Duodenal mucosa (tissue), 2 donors: ENCODE results near the gene POMGNT2.

ENCODE experiments used
- H3K27ac ChIP-seq: one replicate; pipeline ENCODE4 v1.7.0; 2013; ENCODE audit warnings: low read depth, low read length
- H3K27me3 ChIP-seq, 2 donors: one replicate each; pipeline ENCODE4 v1.7.0; 2013; ENCODE audit warnings: low read length in 2 of 2, control low read depth in 1 of 2; ENCODE audit not compliant: insufficient read depth in 2 of 2, control insufficient read depth in 1 of 2
- H3K36me3 ChIP-seq, 2 donors: one replicate each; pipeline ENCODE4 v1.7.0; 2013; ENCODE audit warnings: low read length in 2 of 2, control low read depth in 1 of 2; ENCODE audit not compliant: insufficient read depth in 2 of 2, control insufficient read depth in 1 of 2
- H3K4me1 ChIP-seq, 2 donors: one replicate each; pipeline ENCODE4 v1.7.0; 2013; ENCODE audit warnings: low read length in 2 of 2, control low read depth in 1 of 2; ENCODE audit not compliant: insufficient read depth in 2 of 2, control insufficient read depth in 1 of 2
- H3K4me3 ChIP-seq, 2 donors: one replicate each; pipeline ENCODE4 v1.7.0; 2013; ENCODE audit warnings: low read length in 2 of 2, low read depth in 1 of 2
- H3K9ac ChIP-seq, 2 donors: one replicate each; pipeline ENCODE4 v1.7.0; 2013; ENCODE audit warnings: low read length in 2 of 2, low read depth in 1 of 2
- H3K9me3 ChIP-seq, 2 donors: one replicate each; pipeline ENCODE4 v1.7.0; 2013; ENCODE audit warnings: low read length in 2 of 2, control low read depth in 1 of 2; ENCODE audit not compliant: control insufficient read depth in 1 of 2

The POMGNT2 gene

DNA sequence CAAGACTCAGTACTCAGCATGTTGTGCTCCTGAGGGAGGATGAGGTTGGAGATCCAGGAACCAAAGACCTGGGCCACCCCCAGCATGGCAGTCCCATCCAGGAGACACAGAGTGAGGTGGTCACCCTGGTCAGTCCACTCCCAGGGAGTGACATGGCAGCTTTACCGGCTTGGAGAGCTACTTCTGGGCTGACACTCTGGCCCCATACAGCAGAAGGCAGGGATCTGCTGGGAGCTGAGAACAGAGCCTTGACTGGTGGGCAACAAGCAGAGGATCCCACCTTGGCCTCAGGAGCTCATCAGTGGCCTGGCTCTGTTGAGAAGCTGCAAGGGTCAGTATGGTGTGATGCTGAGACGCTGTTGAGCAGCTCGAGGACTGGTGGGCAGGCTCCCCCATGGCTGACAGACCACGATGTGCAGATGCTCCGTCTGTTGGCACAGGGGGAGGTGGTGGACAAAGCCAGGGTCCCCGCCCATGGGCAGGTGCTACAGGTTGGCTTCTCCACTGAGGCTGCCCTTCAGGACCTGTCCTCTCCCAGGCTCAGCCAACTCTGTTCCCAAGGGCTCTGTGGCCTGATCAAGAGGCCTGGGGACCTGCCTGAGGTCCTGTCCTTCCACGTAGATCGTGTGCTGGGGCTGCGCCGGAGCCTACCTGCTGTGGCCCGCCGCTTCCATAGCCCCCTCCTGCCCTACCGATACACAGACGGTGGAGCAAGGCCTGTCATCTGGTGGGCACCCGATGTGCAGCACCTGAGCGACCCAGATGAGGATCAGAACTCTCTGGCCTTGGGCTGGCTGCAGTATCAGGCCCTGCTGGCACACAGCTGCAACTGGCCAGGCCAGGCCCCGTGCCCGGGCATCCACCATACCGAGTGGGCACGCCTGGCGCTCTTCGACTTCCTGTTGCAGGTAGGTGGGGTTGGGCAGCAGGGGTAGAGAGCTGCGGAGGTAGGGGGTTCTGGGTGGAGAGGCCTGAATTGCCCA lies 72.9 kb downstream of the POMGNT2 start:
- no peaks in the 10 kb centered on the region for H3K4me1 ChIP-seq
- no peaks in the 10 kb centered on the region for H3K36me3 ChIP-seq
- no peak overlapping the region for H3K4me3 ChIP-seq
- H3K27ac ChIP-seq, result no peak overlapping the region
- H3K9ac ChIP-seq, result no peak overlapping the region
- no peaks in the 10 kb centered on the region for H3K9me3 ChIP-seq
- H3K27me3 ChIP-seq, result no peaks in the 10 kb centered on the region

DNA sequence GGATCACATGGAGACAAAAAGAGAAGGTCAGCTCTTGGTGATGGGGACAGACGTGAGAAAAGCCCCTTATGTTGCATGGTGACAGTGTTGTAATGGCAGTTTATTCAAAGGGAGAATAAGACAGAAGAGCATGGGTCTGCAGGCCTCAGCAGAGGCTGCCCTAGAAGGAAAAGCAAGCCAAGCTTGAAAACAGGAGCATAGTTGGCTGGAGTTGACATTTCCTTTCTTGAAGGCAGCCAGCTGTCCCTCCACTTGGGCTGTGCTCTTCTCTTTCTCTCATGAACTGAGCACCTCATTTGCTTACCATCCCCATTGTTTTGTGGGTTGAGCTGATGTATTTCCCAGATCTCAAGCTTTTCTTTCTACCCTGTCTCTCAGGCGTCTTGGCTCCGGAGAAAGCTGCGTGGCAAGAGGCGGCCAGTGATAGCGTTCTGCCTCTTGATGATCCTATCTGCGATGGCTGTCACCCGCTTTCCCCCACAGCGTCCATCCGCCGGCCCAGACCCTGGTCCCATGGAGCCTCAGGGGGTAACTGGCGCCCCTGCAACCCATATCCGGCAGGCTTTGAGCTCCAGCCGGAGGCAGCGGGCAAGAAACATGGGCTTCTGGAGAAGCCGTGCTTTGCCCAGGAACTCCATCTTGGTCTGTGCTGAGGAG lies 73.9 kb downstream of the POMGNT2 start:
- H3K27ac ChIP-seq, result no peak overlapping the region
- H3K9me3 ChIP-seq, result no peaks in the 10 kb centered on the region
- no peaks in the 10 kb centered on the region for H3K27me3 ChIP-seq
- no peaks in the 10 kb centered on the region for H3K36me3 ChIP-seq
- H3K4me3 ChIP-seq, result no peak overlapping the region
- no peaks in the 10 kb centered on the region for H3K4me1 ChIP-seq
- H3K9ac ChIP-seq, result no peak overlapping the region

DNA sequence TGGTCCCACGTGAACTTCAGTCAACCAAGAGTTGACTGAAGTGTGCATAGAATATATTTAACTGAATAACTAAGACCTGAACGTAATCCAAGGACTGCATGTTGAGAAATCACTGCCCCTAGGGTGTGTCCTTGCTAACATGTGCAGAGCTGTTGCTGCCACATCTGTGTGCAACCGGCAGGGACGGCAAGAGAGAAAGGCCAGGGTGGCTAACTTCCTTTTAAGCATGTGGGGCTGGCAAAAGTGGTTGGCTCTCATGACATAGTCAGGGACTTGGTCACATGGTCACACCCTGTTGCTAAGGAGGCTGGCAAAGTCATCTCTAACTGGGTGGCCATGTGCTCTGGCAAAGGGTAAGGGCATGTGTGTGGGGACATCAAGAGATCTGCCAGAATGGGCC lies 74.4 kb downstream of the POMGNT2 start:
- Histone ChIP-seq H3K27me3 (no peaks in the 10 kb centered on the region), H3K36me3 (no peaks in the 10 kb centered on the region), H3K9ac (no peak overlapping the region), H3K4me3 (no peak overlapping the region), H3K4me1 (no peaks in the 10 kb centered on the region), H3K27ac (no peak overlapping the region), H3K9me3 (no peaks in the 10 kb centered on the region)

DNA sequence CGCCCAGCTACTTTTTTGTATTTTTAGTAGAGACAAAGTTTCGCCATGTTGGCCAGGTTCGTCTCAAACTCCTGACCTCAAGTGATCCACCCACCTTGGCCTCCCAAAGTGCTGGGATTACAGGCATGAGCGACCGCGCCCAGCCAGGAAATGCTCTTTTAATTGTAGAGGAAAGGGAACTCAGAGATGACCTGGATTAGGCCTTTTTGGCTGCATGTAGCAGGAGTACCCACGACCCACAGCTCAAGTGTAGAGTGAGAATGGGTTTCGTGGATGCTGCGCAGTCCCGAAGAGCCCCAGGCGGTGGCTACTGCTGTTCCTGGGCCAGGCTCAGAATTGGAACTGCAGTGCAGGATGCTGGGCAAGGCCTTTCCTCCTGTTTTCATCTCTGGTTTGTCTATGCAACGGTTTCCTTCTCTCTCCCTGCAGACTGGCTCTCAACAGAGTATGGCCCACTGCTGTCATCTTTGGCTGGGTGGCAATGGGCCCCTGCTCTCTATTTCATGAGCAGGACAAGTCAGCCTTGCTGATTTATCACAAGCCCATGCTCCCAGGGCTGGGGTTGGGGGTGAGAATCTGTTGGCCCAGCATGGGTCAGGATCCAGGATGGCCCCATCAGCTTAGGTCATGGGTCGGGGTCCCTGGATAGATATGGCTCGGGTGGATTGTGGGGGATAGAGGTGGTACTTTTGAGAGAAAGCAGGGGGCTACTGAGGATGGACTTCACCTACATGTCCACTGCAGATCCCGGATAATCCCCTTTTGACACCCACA lies 75.5 kb downstream of the POMGNT2 start:
- Histone ChIP-seq H3K9ac (no peak overlapping the region), H3K36me3 (no peaks in the 10 kb centered on the region), H3K4me1 (no peaks in the 10 kb centered on the region), H3K27ac (no peak overlapping the region), H3K4me3 (no peak overlapping the region), H3K27me3 (no peaks in the 10 kb centered on the region), H3K9me3 (no peaks in the 10 kb centered on the region)
